A549 (cell line): Measurements from ENCODE around the gene EIF3L. TPM values are rescaled to one million over a fixed set of nuclear protein-coding genes. Genes with fewer than 3 reads are reported as not detected.

Experiments
- ATAC-seq, 2 experiments: fragments of 200-7000 bp in 1 of 2; fragments of >200 bp in 1 of 2; cut with Nextera tagmentation in 1 of 2; cut with Tn5 transposase in 1 of 2; 3 replicates each; pipeline versions ENCODE4 v1.8.0 to v1.9.1; 2018 to 2020; ENCODE audit warnings: mild to moderate bottlenecking in 1 of 2, moderate library complexity in 1 of 2
- CTCF ChIA-PET: fragments of 300-600 bp; sonication (Branson Sonifier 250); formaldehyde crosslinking; extraction: SDS; loops from one replicate; lab custom pipeline; 2021; ENCODE audit warnings: antibody characterized with exemption, inconsistent platforms; lab: Yijun Ruan, JAX
- POLR2A ChIA-PET: fragments of 350-600 bp; formaldehyde crosslinking; extraction: SDS; loops from one replicate; lab custom pipeline; 2021; ENCODE audit warnings: antibody characterized with exemption, inconsistent platforms; lab: Yijun Ruan, JAX
- DNase-seq, 2 experiments: peaks; one replicate each; pipeline versions ENCODE4 v3.0.0 to v3.0.0-alpha.2; 2011 to 2016; ENCODE audit warnings: low read depth in 1 of 2, low spot score in 1 of 2
- FAIRE-seq: peaks from 2 replicates; lab custom pipeline; 2011; peaks lifted over from hg19 to GRCh38; lab: Jason Lieb, UNC
- H3K27ac ChIP-seq, 2 experiments: fragments of >200 bp; sonication (Bioruptor Twin); formaldehyde crosslinking; 3 replicates each; pipeline ENCODE4 v1.5.1; 2016 to 2017
- H3K4me1 ChIP-seq: fragments of >200 bp; sonication (Bioruptor Twin); formaldehyde crosslinking; 3 replicates; pipeline ENCODE4 v1.6.1; 2016
- H3K4me2 ChIP-seq: fragments of >200 bp; sonication (Bioruptor Twin); formaldehyde crosslinking; 3 replicates; pipeline ENCODE4 v1.6.1; 2016
- H3K4me3 ChIP-seq: fragments of >200 bp; sonication (Bioruptor Twin); formaldehyde crosslinking; 3 replicates; pipeline ENCODE4 v1.5.1; 2016
- H3K9me3 ChIP-seq: fragments of >200 bp; sonication (Bioruptor Twin); formaldehyde crosslinking; 3 replicates; pipeline ENCODE4 v1.6.1; 2016
- EHF ChIP-seq: fragments of 250-450 bp; sonication (Bioruptor Pico); IDR thresholded peaks from 2 replicates; pipeline ENCODE4 v1.5.0; 2020; ENCODE audit warnings: mild to moderate bottlenecking
- ESRRA ChIP-seq: fragments of 150-350 bp; IDR thresholded peaks from 2 replicates; pipeline ENCODE4 v1.6.1; 2014; ENCODE audit warnings: mild to moderate bottlenecking, low read length, borderline replicate concordance
- HDAC2 ChIP-seq: fragments of 200-600 bp; sonication (generic); IDR thresholded peaks from 2 replicates; pipeline ENCODE4 v1.6.1; 2016
- HOXB13 ChIP-seq: fragments of 250-450 bp; sonication (Bioruptor Pico); IDR thresholded peaks from 2 replicates; pipeline ENCODE4 v1.5.0; 2020; ENCODE audit warnings: low read depth, mild to moderate bottlenecking, moderate library complexity
- JUN ChIP-seq, 2 experiments: fragments of >200 bp; sonication (Bioruptor Twin); formaldehyde crosslinking; IDR thresholded peaks; 2 replicates in 1 of 2; 3 replicates in 1 of 2; pipeline ENCODE4 v1.6.1; 2016 to 2017
- NPAS2 ChIP-seq: fragments of 250-450 bp; sonication (Bioruptor Pico); IDR thresholded peaks from 2 replicates; pipeline ENCODE4 v1.8.0; 2022; ENCODE audit warnings: mild to moderate bottlenecking, moderate library complexity, borderline replicate concordance
- RARB ChIP-seq: fragments of 250-450 bp; sonication (Bioruptor Pico); IDR thresholded peaks from 2 replicates; pipeline ENCODE4 v1.8.0; 2021; ENCODE audit warnings: mild to moderate bottlenecking, moderate library complexity
- RCOR1 ChIP-seq: fragments of 150-350 bp; IDR thresholded peaks from 2 replicates; pipeline ENCODE4 v1.6.1; 2014; ENCODE audit warnings: antibody characterized with exemption, low read length, low read depth
- RFX5 ChIP-seq: fragments of 450-650 bp; IDR thresholded peaks from 2 replicates; pipeline ENCODE4 v1.7.1; 2014; ENCODE audit warnings: antibody characterized with exemption, mild to moderate bottlenecking, moderate library complexity
- ZNF302 ChIP-seq: fragments of 250-450 bp; sonication (Bioruptor Pico); IDR thresholded peaks from 2 replicates; pipeline ENCODE4 v1.9.0; 2021; ENCODE audit warnings: inconsistent platforms, mild to moderate bottlenecking, moderate library complexity
- ZSCAN20 ChIP-seq: fragments of 250-450 bp; sonication (Bioruptor Pico); IDR thresholded peaks from 2 replicates; pipeline ENCODE4 v1.8.0; 2022; ENCODE audit warnings: mild to moderate bottlenecking, moderate library complexity
- WGBS: methylation state at CpG from one replicate; pipeline ENCODE4 v1.1.6; 2017; ENCODE audit errors: missing lambda C conversion rate; 5-methylcytosine and 5-hydroxymethylcytosine counted together
- polyA plus RNA-seq, 4 experiments: library from polyadenylated mRNA; depleted of rRNA in 3 of 4; stranded (reverse); fragments of >200 nt; fragmentation: RNase III in 1 of 4; extraction: RNeasy Plus Mini Kit Qiagen cat#74134 plus additional on column Dnase treatment in 1 of 4; gene quantifications; 2 replicates in 3 of 4; 3 replicates in 1 of 4; pipeline ENCODE4 v1.2.3, GENCODE V29; 2011 to 2017
- TF ChIP-seq, protein P1 (sequence below): fragments of 150-350 bp; IDR thresholded peaks from 2 replicates; pipeline ENCODE4 v1.6.1; 2014; ENCODE audit warnings: low read depth, mild to moderate bottlenecking, low read length
- TF ChIP-seq, protein P2 (sequence below): fragments of >200 bp; sonication (Bioruptor Twin); formaldehyde crosslinking; IDR thresholded peaks from 3 replicates; pipeline ENCODE4 v1.6.1; 2016
- TF ChIP-seq, protein P3 (sequence below): IDR thresholded peaks from 2 replicates; pipeline ENCODE4 v1.6.1; 2012; ENCODE audit warnings: low read depth, borderline replicate concordance
- TF ChIP-seq, protein P4 (sequence below): fragments of 200-600 bp; sonication (generic); IDR thresholded peaks from 2 replicates; pipeline ENCODE4 v1.6.1; 2016; ENCODE audit warnings: antibody characterized with exemption, mild to moderate bottlenecking, moderate library complexity

EIF3L gene
- polyA plus RNA-seq, 2 of the 4 experiments (the other 2 are of a cell fraction): 218 to 423 TPM

DNA sequence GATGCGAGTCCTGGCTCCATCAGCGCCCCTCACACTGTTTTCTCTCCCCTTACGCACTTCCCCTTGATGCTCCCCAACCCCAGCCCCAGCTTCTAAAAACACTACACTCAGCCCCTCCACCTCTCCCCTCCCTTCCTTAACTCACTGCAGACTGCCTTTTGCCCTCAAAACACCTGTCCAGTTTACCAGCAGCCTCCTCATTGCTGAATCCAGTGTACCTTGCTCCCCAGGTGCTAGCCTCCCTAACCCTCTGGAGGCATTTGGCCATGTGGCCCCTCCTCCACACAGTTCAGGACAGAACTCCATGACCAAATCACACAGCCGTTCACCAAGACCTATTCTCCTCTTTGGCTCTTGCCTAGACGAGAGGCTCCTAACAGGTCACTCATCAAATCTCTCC, 28.9 kb upstream of the EIF3L start:
- CTCF ChIA-PET: interaction anchor here (1.1 to 6.0 kb wide), 6 partner anchors 12 to 145 kb away, joined by 5 to 112 read pairs (median 28); partner anchors contain the start of gene GCAT

DNA sequence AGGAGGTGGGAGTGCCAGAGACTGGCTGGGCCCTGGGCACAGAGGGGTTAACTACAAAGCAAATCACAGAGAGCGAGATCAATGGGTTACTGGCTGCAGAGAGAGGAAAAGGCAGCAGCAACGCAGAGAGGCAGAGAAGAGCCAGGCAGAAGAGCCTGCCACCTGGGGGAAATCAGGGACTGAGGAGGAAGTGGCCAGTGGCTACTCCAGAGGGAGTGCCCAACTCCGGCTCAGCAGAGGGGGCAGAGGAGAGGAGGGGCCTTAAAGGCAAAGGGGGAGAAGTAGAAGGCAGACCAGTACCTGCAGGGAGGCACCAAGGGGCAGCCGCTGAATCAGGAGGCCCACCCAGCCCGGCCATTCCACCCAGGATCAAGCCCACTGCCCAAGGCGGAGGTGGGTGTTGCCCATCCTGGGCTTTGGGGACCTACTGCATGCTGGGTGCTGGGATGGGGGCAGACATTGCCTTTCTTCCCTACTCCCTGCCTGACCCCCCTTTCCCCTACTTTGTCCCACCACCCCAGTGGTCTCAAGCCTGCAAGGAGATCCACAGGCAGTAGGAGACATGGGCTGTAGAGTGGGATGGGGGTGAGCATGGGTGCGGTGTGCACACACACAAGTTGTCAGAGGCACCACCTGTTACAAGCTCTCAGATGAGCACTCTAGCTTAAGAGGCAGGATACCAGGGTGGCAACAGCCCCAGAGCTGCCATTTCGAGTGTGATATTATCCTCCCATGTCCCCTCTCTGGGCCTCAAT, 27.0 kb upstream of the EIF3L start:
- Histone ChIP-seq H3K4me2 (no peak overlapping the region), H3K4me3 (no peak overlapping the region), H3K4me1 (peaks cover 4% of the 10 kb centered on the region; the same call in 1 of the 3 replicates), H3K9me3 (no peaks in the 10 kb centered on the region), H3K27ac (no peak overlapping the region)
- peak in 1 of 2 experiments; percentile 39; a peak in 3 of 6 replicates for ATAC-seq
- TF ChIP-seq ESRRA: no peak
- TF ChIP-seq RARB (CRISPR knock-in tag): no peak
- TF ChIP-seq, protein P1, sequence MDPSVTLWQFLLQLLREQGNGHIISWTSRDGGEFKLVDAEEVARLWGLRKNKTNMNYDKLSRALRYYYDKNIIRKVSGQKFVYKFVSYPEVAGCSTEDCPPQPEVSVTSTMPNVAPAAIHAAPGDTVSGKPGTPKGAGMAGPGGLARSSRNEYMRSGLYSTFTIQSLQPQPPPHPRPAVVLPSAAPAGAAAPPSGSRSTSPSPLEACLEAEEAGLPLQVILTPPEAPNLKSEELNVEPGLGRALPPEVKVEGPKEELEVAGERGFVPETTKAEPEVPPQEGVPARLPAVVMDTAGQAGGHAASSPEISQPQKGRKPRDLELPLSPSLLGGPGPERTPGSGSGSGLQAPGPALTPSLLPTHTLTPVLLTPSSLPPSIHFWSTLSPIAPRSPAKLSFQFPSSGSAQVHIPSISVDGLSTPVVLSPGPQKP: no peak
- TF ChIP-seq RCOR1: no peak
- no peak for TF ChIP-seq JUN (IDR thresholded peaks at IDR 0.05)
- no peak for TF ChIP-seq ZSCAN20 (CRISPR knock-in tag)
- TF ChIP-seq HDAC2: no peak
- TF ChIP-seq EHF (CRISPR knock-in tag): no peak
- TF ChIP-seq, protein P2, sequence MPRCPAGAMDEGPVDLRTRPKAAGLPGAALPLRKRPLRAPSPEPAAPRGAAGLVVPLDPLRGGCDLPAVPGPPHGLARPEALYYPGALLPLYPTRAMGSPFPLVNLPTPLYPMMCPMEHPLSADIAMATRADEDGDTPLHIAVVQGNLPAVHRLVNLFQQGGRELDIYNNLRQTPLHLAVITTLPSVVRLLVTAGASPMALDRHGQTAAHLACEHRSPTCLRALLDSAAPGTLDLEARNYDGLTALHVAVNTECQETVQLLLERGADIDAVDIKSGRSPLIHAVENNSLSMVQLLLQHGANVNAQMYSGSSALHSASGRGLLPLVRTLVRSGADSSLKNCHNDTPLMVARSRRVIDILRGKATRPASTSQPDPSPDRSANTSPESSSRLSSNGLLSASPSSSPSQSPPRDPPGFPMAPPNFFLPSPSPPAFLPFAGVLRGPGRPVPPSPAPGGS: no peak
- 41% methylated on average over 8 of the region's 8 CpGs for WGBS
- no peak for DNase-seq
- no peak for FAIRE-seq
- ChIA-PET POLR2A (no interaction called here), CTCF (interaction anchor here (0.9 to 1.2 kb wide), 2 partner anchors 8 to 41 kb away, joined by 3 to 7 read pairs; no protein-coding TSS in a partner anchor)

More for the DNA sequence above, 28.9 kb upstream of the EIF3L start:
- Histone ChIP-seq H3K9me3 (no peaks in the 10 kb centered on the region), H3K4me3 (no peak overlapping the region), H3K27ac (no peak overlapping the region), H3K4me2 (no peak overlapping the region), H3K4me1 (peaks cover 4% of the 10 kb centered on the region; the same call in 1 of the 3 replicates)
- FAIRE-seq (no peak), DNase-seq (no peak), ATAC-seq (no peak)
- TF ChIP-seq HOXB13 (CRISPR knock-in tag): no peak
- TF ChIP-seq RFX5: no peak
- TF ChIP-seq, protein P3, sequence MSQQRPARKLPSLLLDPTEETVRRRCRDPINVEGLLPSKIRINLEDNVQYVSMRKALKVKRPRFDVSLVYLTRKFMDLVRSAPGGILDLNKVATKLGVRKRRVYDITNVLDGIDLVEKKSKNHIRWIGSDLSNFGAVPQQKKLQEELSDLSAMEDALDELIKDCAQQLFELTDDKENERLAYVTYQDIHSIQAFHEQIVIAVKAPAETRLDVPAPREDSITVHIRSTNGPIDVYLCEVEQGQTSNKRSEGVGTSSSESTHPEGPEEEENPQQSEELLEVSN: no peak
- TF ChIP-seq, protein P4, sequence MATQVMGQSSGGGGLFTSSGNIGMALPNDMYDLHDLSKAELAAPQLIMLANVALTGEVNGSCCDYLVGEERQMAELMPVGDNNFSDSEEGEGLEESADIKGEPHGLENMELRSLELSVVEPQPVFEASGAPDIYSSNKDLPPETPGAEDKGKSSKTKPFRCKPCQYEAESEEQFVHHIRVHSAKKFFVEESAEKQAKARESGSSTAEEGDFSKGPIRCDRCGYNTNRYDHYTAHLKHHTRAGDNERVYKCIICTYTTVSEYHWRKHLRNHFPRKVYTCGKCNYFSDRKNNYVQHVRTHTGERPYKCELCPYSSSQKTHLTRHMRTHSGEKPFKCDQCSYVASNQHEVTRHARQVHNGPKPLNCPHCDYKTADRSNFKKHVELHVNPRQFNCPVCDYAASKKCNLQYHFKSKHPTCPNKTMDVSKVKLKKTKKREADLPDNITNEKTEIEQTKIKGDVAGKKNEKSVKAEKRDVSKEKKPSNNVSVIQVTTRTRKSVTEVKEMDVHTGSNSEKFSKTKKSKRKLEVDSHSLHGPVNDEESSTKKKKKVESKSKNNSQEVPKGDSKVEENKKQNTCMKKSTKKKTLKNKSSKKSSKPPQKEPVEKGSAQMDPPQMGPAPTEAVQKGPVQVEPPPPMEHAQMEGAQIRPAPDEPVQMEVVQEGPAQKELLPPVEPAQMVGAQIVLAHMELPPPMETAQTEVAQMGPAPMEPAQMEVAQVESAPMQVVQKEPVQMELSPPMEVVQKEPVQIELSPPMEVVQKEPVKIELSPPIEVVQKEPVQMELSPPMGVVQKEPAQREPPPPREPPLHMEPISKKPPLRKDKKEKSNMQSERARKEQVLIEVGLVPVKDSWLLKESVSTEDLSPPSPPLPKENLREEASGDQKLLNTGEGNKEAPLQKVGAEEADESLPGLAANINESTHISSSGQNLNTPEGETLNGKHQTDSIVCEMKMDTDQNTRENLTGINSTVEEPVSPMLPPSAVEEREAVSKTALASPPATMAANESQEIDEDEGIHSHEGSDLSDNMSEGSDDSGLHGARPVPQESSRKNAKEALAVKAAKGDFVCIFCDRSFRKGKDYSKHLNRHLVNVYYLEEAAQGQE: no peak
- TF ChIP-seq ZNF302: no peak
- no peak for TF ChIP-seq NPAS2 (CRISPR knock-in tag)
- POLR2A ChIA-PET: no interaction called here
- 84% methylated on average over 5 of the region's 5 CpGs for WGBS
